Measurements from ENCODE around the gene LAMA5.

The LAMA5 gene

DNA sequence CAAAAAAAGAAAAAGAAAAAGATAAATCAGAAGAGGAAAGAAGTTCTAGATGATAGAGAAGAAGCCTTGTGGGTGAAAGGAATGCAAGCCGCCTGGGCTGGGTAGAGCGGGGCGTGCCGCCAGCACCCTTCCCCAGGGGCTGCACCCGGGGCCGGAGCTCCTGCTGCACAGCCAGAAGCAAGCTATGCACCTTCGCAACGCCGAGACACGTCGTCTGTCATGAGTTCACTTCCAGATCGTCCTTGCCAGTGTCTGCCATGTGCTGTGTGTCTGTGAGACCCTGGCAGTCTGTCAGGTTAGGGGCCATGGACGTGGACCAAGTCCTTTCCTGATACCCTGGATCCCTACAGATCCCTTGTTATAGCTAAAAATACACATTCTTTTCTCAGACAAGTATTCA lies 89.9 kb downstream of the LAMA5 start:
- DNase-seq (ENCODE audit: insufficient read length, low spot score) (no peak), FAIRE-seq (peak; percentile 69)

DNA sequence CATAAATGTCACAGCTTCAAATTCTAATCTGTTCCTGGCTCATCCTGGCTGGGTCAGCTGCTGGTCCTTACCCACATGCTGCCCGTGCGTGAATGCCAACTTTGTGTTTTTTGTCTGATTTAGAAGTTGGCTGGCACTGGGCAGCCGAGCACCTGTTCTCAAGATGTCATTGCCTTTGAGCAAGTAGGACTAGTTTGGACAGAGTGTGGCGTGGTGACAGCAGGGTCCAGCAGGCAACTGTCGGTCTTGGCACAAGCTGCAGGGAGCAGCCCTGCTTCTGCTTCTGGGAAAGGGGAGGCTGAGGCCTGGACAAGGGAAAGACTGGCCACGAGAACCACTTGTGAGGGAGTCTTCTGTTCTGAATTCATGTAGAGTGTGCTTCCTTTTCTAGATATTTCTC lies 90.7 kb downstream of the LAMA5 start:
- peak; percentile 95 for FAIRE-seq

DNA sequence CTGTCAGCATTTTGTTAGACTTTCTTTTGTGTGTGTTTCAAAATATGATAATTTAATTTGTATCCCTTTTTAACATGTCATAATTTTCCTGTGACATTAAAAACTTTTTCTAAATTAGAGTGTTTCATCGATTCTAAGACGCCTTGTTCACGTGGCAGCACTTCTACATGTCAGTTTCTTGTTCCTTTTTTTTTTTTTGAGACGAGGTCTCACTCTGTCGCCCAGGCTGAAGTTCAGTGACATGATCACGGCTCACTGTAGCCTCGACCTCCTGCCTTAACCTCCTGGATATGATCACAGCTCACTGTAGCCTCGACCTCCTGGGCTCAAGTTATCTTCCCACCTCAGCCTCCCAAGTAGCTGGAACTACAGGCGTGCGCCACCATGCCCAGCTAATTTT lies 91.9 kb downstream of the LAMA5 start:
- FAIRE-seq (peak; percentile 42), DNase-seq (ENCODE audit: insufficient read length, low spot score) (no peak)

More for the DNA sequence above, 90.7 kb downstream of the LAMA5 start:
- DNase-seq (ENCODE audit: insufficient read length, low spot score) = no peak

DNA sequence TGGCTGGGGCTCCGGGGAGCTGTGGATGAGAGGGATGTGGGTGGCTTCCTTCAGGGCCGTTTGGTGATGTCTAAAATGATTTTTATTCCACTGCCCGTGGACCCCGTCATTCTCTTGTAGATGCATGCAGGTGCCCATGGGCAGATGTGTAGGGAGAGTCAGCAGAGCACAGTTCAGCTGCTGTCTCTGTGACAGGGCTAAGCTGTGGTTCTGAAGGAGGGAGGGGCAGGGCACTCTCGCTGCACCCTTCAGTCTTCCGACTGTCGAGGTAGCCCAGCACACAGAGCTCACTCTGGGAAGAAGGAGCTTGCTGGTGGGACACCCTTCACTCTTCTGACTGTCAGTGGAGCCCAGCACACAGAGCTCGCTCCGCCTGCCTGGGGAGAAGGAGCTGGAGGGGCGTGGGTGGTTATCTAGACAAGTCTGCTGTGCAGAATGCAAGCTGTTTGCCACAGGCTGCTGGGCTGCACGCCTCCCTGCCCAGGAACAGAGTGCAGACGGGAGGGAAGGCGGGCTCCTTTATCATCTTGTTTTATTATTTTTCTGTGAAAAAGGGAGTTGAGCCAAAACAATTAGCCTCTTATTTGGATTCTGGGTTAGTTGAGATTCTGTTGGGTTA lies 92.7 kb downstream of the LAMA5 start:
- FAIRE-seq = peak; percentile 13

DNA sequence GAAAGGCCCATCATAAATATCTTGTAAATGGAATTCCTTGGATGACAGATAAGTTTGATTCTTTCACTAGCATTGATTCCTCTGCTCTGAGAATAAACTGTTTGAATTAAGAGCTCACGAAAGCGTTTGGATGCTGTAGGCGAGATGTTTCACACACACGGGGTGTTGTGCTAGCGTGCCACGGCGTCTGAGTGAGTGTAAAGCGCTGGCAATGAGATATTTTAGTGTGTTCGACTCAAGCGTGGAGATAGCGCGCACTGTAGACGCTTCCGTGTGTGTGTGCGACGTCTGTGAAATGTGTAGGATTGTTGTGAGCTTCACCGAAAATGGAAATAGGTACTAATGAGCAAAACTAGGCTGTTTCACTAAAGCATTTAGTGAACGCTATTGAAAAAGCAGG lies 93.7 kb downstream of the LAMA5 start:
- no peak for DNase-seq (ENCODE audit: insufficient read length, low spot score)
- no peak for FAIRE-seq

More for the DNA sequence above, 92.7 kb downstream of the LAMA5 start:
- DNase-seq (ENCODE audit: insufficient read length, low spot score) = no peak

DNA sequence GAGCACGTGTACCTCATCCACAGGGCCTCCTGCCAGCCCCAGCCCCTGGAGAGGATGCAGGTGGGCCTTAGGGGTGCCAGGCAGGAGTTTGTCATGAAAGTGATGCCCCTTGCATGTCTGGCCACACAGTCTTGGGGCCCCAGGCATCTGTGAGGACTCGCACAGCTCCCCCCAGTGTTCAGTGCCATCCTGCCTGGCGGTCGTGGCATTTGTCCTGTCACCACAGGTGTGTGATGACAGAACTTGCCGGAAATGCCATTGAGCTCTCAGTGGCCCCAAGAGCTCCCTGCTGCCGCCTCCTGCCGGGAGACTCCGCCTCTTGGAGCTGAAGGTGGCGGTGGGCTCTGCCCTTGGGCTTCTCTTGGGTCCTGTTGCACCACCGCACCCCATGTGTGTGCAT lies 94.9 kb downstream of the LAMA5 start:
- no peak for FAIRE-seq

DNA sequence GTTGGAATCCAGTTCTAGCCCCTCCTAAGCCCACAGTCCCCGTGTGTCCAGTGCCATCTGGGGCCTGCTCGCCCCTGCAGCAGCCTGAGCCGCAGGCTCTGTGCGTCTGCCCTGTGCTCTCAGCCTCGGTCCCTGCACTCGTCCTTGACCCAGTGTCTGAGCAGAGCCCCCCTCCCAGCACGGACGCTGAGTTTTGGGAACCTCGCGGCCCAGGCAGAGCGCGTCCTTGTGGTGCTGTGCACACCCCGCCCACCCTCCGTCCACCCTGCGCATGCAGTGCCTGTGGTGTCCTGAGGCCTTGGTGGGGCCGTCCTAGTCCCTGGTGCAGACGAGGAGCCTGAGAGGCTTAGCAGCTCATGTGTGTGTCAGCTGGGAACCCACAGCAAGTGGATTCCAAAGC lies 97.2 kb downstream of the LAMA5 start:
- DNase-seq (ENCODE audit: insufficient read length, low spot score) (no peak), FAIRE-seq (no peak)

More for the DNA sequence above, 94.9 kb downstream of the LAMA5 start:
- DNase-seq (ENCODE audit: insufficient read length, low spot score) = no peak

DNA sequence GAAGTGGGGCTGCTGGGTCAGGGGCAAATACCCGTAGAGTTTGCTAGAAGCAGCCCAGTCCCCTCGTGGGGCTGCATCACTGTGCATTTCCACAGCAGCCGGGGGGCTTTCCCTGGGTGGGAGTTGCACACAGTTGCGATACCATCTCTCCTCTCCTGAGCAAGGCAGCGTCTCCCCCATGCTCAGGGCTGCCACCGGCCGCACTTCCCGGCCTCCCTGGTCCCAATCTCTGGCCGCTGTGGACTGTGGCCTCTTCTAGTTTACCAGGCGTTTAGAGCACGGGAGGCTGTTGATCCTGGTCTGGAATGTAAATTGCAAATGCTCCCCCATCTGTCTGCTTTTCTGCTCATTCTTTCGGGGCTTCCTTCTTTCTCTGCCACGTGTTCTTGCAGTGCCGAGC lies 97.7 kb downstream of the LAMA5 start:
- FAIRE-seq (no peak), DNase-seq (ENCODE audit: insufficient read length, low spot score) (no peak)

DNA sequence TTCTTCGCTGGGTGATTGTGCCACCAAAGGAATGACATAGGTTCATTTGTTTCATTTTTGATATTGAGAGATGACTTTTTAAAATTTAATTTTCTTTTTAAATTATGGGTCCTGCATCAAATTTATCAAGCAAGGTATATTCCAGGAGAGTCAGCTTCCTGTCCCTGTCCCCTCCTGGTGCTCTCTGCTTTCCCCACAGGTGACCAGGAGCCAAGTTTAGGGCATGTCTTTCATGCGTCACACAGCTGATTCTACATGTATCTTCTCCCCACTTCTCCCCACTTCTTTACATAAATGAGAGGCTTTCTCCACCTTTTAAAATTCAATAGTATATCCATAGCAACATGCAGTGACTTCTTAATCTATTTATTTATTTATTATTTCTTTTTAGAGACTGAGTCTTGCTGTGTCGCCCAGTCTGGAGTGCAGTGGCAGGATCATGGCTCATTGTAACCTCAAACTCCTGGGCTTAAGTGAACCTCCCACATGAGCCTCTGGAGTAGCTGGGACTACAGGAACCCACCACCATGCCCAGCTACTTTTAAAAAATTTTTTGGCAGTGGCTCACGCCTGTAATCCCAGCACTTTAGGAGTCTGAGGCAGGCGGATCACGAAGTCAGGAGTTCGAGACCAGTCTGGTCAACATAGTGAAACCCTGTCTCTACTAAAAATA lies 98.7 kb downstream of the LAMA5 start:
- DNase-seq (ENCODE audit: insufficient read length, low spot score) = no peak
- FAIRE-seq = peak; percentile 42

DNA sequence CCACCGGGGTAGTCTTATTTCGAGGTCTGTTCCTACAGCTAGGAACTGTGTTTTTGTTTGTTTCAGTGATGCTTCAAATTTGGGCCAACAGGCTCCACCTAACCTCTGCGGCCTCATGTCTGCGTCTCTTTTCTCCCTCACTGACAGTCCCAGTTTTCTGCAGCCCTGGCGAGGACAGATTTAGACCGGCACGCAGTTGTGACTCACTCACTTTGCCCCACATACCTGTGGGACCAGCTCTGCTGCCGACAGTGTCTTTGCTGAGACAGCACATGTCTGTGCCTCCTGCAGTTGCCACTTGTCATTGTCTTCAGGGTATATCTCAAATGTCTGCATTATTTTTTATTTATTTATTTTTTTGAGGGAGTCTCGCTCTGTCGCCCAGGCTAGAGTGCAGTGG lies 99.6 kb downstream of the LAMA5 start:
- DNase-seq (ENCODE audit: insufficient read length, low spot score) (no peak), FAIRE-seq (no peak)

DNA sequence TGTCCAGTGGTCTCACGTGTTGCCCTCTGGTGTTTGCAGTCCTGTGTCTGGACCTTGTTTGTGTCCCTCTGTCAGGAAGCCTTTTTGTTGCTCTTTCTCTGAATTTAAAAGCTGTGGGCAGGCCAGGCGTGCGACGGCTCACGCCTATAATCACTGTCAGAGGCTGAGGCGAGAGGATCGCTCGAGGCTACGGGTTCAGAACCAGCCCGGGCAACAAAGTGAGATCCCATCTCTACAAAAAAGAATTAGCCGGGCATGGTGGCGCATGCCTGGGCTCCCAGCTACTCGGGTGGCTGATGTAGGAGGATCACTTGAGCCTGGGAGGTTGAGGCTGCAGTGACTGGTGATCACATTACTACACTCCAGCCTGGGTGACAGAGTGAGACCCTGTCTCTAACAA lies 100.3 kb downstream of the LAMA5 start:
- peak; percentile 80 for FAIRE-seq
- DNase-seq (ENCODE audit: insufficient read length, low spot score) = no peak

DNA sequence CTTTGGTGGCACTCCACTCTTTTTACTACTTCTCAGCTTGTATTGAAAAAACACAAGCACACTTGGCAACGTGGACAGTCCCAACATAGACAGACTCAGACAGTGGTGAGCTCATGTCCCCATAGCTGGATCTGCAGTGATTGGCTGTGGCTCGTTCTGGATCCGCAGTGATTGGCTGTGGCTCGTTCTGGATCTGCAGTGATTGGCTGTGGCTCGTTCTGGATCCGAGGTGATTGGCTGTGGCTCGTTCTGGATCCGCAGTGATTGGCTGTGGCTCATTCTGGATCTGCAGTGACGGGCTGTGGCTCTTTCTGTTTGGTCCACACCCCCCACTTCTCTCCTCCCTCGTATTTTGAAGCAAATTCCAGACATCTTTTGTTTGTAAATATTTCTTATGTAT lies 100.8 kb downstream of the LAMA5 start:
- DNase-seq (ENCODE audit: insufficient read length, low spot score) = no peak
- FAIRE-seq = peak; percentile 85

DNA sequence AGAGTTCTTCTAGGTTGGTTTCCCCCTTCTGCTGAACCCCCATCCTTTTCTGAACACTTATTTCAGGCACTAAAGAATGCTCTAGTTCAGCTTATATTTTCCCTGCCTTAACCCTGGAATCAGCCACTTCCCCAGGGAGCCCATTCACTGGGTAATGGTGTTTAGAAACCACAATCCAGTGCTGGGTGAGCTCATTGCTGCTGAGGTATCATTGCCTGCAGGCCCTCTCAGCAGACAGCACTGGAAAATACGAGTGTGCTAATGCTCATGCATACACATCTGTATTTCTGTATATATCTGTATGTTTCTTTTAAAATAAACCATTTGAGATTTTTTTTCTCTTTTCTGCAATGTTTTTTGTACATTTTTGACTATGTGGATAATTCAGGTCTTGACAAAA lies 101.7 kb downstream of the LAMA5 start:
- FAIRE-seq (peak; percentile 69), DNase-seq (ENCODE audit: insufficient read length, low spot score) (no peak)

DNA sequence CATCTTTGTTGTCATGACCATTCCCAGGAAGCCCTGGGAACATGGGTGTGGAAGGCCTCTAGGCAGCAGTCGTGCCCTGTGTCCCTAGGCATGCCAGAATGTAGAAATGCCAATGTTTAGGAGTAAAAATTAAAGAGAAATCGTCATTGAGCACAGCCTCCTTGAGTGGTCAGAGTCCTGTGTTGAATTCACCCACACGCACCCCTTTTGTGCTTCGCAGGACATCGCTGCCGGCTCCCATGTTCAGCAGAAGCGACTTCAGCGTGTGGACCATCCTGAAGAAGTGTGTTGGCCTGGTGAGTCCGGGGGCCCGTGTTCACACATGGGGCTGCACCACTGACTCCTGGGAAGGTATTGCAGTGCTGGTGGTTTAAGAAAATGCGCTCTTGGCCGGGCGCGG lies 103.7 kb downstream of the LAMA5 start:
- DNase-seq (ENCODE audit: insufficient read length, low spot score) = no peak
- no peak for FAIRE-seq

DNA sequence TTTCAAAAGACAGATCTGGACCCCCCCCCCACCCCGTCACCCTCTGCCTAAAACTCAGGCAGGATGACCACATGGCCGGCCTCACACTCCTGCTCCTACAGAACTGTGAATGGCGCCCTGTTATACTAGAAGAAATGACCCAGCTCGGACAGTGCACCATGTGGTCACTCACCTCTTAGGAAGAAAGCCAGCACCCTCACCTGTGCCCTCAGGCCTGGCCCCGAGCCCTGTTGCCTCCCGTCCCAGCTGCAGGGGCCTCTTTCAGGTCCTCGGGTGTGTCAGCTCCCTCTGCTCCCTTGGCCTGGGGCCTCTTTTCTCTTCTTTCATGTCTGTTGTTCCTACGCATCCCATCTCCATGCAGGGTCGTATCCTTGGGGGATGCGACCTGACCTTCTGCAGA lies 105.0 kb downstream of the LAMA5 start:
- no peak for DNase-seq (ENCODE audit: insufficient read length, low spot score)
- FAIRE-seq = no peak

DNA sequence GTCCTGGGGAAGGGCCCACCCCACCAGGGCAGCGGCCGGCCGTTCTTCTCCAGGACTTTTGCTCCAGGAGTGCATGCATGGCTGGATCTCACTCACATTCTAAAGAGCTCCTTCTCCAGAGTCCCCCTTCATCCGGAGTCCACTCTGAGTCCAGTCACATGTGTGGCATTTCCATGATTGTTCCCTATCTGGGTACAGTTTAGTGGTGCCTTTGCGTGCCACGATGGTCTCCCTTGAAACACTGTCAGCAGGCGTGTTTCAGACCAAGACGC lies 107.9 kb downstream of the LAMA5 start:
- DNase-seq (ENCODE audit: insufficient read length, low spot score) = no peak
- peak; percentile 80 for FAIRE-seq
